Measurements from ENCODE around the gene MYLK2. TPM values are rescaled to one million over a fixed set of nuclear protein-coding genes. Genes with fewer than 3 reads are reported as not detected.

The MYLK2 gene
- total and polyA plus RNA-seq, 10 of the 15 experiments (the other 5 are each of a cell fraction or from before 2014, with no cell fraction given) = 0.04 to 0.67 (median 0.18) TPM; not detected in 1

DNA sequence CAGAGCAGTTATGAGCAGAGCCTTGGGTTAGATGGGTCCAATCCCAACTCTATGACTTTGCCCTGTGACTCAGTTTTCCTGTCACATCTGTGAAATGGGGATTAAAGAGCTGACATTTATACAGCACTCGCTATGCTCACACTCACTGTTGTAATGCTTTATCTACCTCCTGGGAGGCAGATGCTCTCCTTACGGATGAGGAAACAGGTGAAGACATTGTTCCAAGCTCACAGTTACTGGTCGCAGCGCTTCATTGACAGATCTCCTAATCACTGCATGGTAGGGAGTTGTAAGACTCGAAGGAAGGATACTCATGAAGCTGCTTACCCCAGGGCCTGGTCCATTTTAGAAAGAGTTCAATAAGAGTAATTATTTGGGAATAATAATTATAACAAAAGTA is 2.9 kb upstream of the MYLK2 start (continued):
- TF ChIP-seq, protein P1, sequence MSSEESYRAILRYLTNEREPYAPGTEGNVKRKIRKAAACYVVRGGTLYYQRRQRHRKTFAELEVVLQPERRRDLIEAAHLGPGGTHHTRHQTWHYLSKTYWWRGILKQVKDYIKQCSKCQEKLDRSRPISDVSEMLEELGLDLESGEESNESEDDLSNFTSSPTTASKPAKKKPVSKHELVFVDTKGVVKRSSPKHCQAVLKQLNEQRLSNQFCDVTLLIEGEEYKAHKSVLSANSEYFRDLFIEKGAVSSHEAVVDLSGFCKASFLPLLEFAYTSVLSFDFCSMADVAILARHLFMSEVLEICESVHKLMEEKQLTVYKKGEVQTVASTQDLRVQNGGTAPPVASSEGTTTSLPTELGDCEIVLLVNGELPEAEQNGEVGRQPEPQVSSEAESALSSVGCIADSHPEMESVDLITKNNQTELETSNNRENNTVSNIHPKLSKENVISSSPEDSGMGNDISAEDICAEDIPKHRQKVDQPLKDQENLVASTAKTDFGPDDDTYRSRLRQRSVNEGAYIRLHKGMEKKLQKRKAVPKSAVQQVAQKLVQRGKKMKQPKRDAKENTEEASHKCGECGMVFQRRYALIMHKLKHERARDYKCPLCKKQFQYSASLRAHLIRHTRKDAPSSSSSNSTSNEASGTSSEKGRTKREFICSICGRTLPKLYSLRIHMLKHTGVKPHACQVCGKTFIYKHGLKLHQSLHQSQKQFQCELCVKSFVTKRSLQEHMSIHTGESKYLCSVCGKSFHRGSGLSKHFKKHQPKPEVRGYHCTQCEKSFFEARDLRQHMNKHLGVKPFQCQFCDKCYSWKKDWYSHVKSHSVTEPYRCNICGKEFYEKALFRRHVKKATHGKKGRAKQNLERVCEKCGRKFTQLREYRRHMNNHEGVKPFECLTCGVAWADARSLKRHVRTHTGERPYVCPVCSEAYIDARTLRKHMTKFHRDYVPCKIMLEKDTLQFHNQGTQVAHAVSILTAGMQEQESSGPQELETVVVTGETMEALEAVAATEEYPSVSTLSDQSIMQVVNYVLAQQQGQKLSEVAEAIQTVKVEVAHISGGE (CRISPR knock-in tag; IDR thresholded peaks at IDR 0.05) = no peak
- TF ChIP-seq WRNIP1 (IDR thresholded peaks at IDR 0.05; ENCODE audit: borderline replicate concordance, low read depth, low read length) (no peak), MYB (IDR thresholded peaks at IDR 0.05; ENCODE audit: borderline replicate concordance, low read depth, low read length) (no peak), HDAC2 (IDR thresholded peaks at IDR 0.05) (no peak), CHD1 (IDR thresholded peaks at IDR 0.05; ENCODE audit: low read depth, low read length) (no peak)
- TF ChIP-seq, protein P2, sequence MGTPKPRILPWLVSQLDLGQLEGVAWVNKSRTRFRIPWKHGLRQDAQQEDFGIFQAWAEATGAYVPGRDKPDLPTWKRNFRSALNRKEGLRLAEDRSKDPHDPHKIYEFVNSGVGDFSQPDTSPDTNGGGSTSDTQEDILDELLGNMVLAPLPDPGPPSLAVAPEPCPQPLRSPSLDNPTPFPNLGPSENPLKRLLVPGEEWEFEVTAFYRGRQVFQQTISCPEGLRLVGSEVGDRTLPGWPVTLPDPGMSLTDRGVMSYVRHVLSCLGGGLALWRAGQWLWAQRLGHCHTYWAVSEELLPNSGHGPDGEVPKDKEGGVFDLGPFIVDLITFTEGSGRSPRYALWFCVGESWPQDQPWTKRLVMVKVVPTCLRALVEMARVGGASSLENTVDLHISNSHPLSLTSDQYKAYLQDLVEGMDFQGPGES (IDR thresholded peaks at IDR 0.05) = no peak

DNA sequence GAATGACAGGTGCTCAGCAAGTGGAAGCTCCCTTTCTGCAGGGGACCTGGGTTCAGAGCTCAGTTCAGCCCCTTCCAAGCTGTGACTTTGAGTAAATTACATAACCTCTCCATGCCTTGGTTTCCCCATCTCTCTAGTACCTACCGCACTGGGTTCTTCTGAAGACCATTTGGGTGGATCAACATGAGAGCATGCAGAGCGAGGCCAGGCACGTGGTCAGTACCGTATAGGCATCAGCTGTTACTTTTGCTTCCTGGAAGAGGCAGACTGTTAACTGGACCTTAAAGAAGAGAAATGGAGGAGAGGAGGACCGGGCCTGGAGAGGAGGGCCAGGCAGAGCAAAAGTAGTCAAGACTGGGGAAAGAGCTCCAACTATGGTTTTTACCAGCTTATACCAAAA is 1.7 kb upstream of the MYLK2 start:
- FAIRE-seq = no peak
- in situ Hi-C loops (cut with MboI) = no loop called here
- ChIA-PET RAD21 (ENCODE audit: unreplicated experiment) (interaction anchor here (0.6 to 1.8 kb wide), 5 partner anchors 10 to 260 kb away, joined by 3 to 5 read pairs (median 4); no protein-coding TSS in a partner anchor), CTCF (interaction anchor here (0.8 to 2.3 kb wide), 10 partner anchors 9 to 274 kb away, joined by 3 to 9 read pairs (median 4); no protein-coding TSS in a partner anchor), SMC1A (ENCODE audit: uncharacterized antibody, unreplicated experiment) (interaction anchor here (0.6 to 1.2 kb wide), 7 partner anchors 13 to 156 kb away, joined by 3 to 4 read pairs (median 3); no protein-coding TSS in a partner anchor), POLR2A (no interaction called here)
- DNase-seq (ENCODE audit: low read depth, low spot score) = no peak
- Histone ChIP-seq H3K27ac (ENCODE audit: control insufficient read depth, insufficient read depth) (no peak overlapping the region), H3K79me2 (ENCODE audit: control insufficient read depth, insufficient read depth, low read length) (no peaks in the 10 kb centered on the region), H3K9me3 (replicated peaks; ENCODE audit: control insufficient read depth, insufficient read depth, low read length) (no peaks in the 10 kb centered on the region), H3K4me3 (no peak overlapping the region), H2AFZ (ENCODE audit: control insufficient read depth, low read depth, low read length) (no peak overlapping the region), H3K36me3 (ENCODE audit: control insufficient read depth in 2 of 2, insufficient read depth in 2 of 2, low read length in 1 of 2) (no peaks in the 10 kb centered on the region), H4K20me1 (ENCODE audit: control insufficient read depth, insufficient read depth) (no peaks in the 10 kb centered on the region), H3K4me2 (ENCODE audit: control insufficient read depth, insufficient read depth) (no peak overlapping the region), H3K9ac (ENCODE audit: control insufficient read depth, insufficient read depth, low read length) (no peak overlapping the region), H3K27me3 (replicated peaks in 1 of 2; ENCODE audit: control insufficient read depth in 2 of 2, insufficient read depth in 2 of 2, low read length in 1 of 2) (no peaks in the 10 kb centered on the region), H3K4me1 (ENCODE audit: control insufficient read depth, insufficient read depth, low read length) (no peaks in the 10 kb centered on the region)
- TF ChIP-seq FOXM1 (IDR thresholded peaks at IDR 0.05; ENCODE audit: low read depth, low read length) (no peak), IKZF2 (IDR thresholded peaks at IDR 0.05) (no peak), NR2C2 (IDR thresholded peaks at IDR 0.05; ENCODE audit: borderline replicate concordance, control insufficient read depth, insufficient read length, low read depth) (no peak), PBX3 (IDR thresholded peaks at IDR 0.05; ENCODE audit: insufficient replicate concordance, low read depth, low read length) (no peak), RBBP5 (conservative IDR thresholded peaks at IDR 0.05) (no peak), PML (IDR thresholded peaks at IDR 0.05; ENCODE audit: low read length) (no peak), ZNF384 (IDR thresholded peaks at IDR 0.05; ENCODE audit: borderline replicate concordance, low read depth, low read length) (no peak), CREB1 (IDR thresholded peaks at IDR 0.05; ENCODE audit: low read depth) (no peak)
- no peak for ATAC-seq
- no TSS peak for BruUV-seq (replicated peaks)
- WGBS (ENCODE audit: insufficient coverage, insufficient replicate concordance, low lambda C conversion rate, missing lambda C conversion rate) = 69% methylated on average over 5 of the region's 5 CpGs
- intact Hi-C loops (cut with micrococcal nuclease; ENCODE audit: unreplicated experiment) = no loop called here

All from GM12878 (cell line).